ENCODE results near the gene SPECC1.
"Not testable (repeated sequence)": the region's sequence is repeated elsewhere in the genome, so short reads cannot be mapped to it uniquely, and the experiment has no call there.

SPECC1 gene

DNA sequence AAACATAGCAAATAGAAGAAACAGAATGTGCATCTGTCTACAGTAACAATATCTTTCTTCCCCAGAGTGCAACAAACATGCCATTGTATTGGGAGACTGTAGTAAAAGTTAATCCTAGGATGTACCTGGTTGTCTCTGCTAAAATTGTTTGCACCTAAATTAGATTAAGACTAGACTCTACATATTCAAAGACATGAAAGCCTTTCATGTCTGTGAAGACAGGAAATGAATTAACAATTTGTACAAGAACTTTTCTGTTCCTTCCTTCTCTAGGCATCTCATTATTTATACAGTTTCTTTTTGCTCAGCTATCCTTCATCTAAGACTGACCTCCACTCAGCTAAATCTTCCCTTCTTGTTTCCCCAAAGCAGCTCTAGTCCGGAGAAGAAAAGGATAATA is 237.5 kb downstream of the SPECC1 start:
- no peak for DNase-seq

- no peak for DNase-seq
Measured at GRCh38 chr17:20253323-20253722, 244.2 kb downstream of the SPECC1 start.

DNA sequence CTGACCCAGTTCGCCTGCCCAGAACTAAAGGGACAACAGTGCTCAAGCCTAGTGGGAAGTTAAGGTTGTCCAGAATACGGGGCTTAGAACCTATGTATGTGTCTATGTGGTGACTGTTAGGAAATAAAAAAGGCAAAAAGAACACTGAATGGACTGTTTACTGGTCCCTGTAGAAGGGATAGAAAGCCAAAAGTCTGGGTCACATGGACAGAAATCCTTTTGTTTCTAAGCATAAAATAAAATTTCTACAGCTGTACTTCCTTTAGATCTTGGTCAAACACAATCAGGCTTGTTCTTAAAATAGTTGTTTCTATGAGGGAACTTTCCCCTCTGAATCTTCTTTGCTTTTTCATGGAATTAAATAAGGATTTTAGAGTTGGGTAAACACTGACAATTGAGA is 245.4 kb downstream of the SPECC1 start:
- no peak for DNase-seq

DNA sequence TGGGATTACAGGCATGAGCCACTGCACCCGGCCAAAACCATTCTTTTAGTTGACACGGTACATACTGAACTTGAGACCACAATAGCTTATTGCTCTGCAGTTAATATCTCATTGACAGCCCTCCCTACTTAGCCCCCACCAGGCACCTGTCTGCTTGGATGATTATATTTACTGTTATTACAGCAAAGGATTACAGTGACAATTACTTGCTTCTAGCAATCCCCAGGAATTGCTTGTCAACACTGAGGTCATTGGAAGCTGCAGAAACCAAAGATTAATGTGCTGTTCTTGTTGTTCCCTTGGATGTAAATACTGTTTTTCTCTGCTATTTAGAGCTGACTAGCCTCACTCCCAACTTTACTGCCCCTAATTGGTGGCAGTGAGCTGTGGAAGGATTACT is 247.0 kb downstream of the SPECC1 start:
- DNase-seq: no peak

- no peak for DNase-seq
Measured at GRCh38 chr17:20257008-20257407, 247.8 kb downstream of the SPECC1 start.

GRCh38 chr17:20257798-20258197 is 248.6 kb downstream of the SPECC1 start:
- no peak for DNase-seq

- DNase-seq: no peak
Measured at GRCh38 chr17:20259668-20260067, 250.5 kb downstream of the SPECC1 start.

- DNase-seq: no peak
Measured at GRCh38 chr17:20260268-20260667, 251.1 kb downstream of the SPECC1 start.

DNA sequence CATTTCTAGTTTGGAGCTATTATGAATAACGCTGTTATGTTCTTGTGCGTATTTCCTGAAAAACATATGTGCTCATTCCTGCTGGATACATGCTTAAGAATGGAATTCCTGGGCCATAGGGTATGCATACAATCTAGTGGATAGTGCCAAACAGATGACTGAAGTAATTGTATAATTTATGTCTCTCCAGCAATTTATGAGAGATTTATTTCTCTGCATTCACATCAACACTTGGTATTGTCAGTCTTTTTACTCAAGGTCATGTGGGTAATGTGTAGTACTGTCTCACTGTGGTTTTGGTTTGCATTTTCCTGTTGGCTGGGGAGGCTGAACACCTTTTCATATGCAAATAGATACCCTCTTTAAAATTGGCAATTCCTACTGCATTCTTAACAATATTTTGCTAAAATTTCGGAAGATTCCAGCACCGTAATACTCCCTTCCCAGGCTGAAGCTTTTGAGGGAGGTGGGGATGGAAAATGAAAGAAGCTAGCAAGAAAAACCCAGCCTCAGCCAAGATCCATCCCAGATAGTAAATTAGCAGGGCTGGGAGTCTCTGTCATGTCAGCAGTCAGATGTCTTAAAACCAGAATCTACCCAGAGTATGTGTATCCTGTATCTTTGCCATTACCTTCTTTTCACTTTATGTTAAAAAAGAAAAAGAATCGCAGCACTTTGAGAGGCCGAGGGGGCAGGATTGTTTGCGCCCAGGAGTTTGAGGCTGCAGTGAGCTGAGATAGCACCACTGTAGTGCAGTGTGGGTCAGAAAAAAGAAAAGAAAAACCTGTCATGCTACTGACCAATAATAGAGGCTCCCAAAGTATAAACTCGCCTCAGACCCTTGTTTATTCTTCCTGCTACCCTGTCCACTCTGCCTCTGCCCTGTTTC is 253.3 kb downstream of the SPECC1 start:
- no peak for DNase-seq

GRCh38 chr17:20263115-20263433 is 253.9 kb downstream of the SPECC1 start:
- DNase-seq: not testable (repeated sequence)

- DNase-seq: no peak
Measured at GRCh38 chr17:20263595-20263994, 254.4 kb downstream of the SPECC1 start.

- DNase-seq: no peak
Measured at GRCh38 chr17:20264996-20265395, 255.8 kb downstream of the SPECC1 start.

DNA sequence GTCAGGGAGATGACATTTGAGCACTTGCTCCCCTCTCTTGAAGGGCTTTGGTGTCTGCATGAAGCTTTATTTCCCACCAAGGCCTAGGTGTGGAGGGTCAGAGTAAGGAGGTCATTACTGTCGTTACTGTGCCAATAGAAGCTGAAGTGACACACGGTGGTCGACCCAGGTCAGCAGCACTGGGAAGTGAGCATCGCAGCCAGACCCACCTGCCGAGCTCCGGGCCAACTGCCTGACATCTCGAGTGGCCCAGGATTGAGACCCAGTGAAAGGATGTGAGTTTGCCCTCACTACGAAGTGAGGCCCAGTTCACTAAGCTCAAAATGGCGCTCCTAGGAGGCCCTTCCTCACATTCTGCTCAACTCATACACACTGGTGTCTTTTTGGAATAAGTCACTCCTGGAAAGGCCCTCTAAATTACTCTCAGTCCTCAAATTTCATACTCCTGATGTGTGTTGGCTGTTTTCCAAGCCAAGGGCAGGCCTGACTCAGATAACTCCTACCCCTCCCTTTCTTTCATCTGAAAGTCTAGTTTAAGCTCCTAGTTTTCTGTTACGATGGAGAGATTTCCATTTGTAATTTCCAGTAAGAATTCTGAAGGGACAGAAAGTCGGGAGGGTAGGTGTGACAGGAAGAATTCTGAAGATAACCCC is 257.8 kb downstream of the SPECC1 start:
- DNase-seq: no peak

- DNase-seq: no peak
Measured at GRCh38 chr17:20267459-20267842, 258.3 kb downstream of the SPECC1 start.

- no peak for DNase-seq
Measured at GRCh38 chr17:20270369-20270768, 261.2 kb downstream of the SPECC1 start.

- no peak for DNase-seq
Measured at GRCh38 chr17:20271011-20271610, 262.0 kb downstream of the SPECC1 start.

GRCh38 chr17:20273741-20274500 is 264.8 kb downstream of the SPECC1 start:
- DNase-seq: no peak

DNA sequence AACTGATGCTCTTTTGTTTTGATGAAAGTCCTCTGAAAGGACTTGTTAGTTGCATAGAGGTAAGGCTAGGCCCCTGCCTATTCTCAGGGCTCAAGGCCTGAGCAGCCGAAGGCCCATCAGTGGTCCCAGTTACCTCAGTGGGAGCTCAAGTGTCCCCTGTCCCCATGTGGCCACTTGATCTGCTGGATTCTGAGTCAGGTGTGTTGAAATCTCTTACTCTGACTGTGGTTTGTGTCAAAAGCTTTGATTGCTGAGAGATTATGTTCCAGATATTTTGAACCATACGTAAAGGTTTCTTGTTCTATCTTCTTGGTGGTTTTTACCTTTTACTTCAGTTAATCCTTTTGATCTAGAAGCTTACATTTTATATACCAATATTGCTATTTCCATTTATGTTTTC is 266.5 kb downstream of the SPECC1 start:
- DNase-seq: no peak

GRCh38 chr17:20276421-20276820 is 267.3 kb downstream of the SPECC1 start:
- DNase-seq: no peak

- DNase-seq: no peak
Measured at GRCh38 chr17:20278805-20279204, 269.6 kb downstream of the SPECC1 start.

DNA sequence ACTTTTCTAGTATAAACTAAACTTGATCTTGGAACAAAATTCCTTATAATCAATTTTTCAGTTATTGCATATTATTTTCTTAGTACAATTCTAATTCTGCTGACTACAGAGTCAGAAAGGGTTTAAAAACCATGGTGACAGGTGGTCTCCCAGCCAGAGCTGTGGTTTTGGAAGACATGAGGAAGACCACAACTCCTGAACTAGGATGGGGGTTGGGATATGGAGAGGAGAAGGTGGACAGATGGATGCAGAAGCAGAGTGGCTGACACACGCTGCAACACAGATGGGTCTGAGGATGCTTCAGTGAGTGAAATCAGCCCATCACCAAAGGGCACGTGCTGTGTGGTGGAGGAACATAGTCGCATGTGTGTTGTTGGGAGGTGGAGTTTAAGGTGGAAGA is 270.5 kb downstream of the SPECC1 start:
- no peak for DNase-seq

DNA sequence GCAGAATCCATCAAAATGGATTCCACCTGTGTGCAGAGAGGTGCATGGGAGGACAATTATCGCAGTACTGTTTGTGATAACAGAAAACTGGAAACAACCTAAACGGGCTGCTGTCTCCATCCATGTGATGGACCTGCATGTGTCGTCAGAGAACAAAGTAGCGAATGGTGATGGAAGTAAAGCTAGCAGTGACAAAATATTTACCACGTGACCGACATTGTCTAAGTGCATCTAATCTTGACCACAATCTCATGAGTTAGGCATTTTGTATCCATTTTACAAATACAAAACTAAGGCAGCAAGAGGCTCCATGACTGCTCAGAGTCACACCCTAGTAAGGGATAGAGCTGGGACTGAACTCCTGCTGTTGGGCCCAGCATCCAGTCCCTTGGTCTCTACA is 270.9 kb downstream of the SPECC1 start:
- no peak for DNase-seq

DNA sequence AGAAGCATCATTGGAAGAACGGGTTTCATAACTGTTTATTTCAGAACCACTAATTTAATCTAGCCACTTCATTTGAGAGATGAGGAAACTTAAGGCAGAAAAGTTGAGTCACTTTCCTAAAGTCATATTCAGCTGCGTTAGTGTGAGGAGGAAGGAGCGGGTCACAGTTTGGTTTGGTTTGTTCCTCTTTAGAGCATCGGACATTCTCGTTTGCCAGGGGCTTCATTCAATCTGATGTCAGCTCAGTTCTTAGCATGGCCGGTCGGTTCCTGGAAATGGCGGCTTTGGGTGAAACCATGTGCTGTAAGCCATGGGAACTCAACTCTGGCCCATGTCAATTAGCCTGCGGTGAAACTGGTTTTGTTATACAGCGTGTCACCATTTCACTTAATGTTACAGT is 271.7 kb downstream of the SPECC1 start:
- DNase-seq: no peak

GRCh38 chr17:20281860-20282259 is 272.7 kb downstream of the SPECC1 start:
- no peak for DNase-seq

All from NCI-H1048 (cell line).